OCI-LY7 (cell line): ENCODE data around the gene ACAP1. TPM values are rescaled to one million over a fixed set of nuclear protein-coding genes. Genes with fewer than 3 reads are reported as not detected.
A peak's percentile ranks its signal among the peaks of the same experiment; 100 is the strongest.
"Not testable (repeated sequence)": the region's sequence is repeated elsewhere in the genome, so short reads cannot be mapped to it uniquely, and the experiment has no call there.

Experiments
- BruUV-seq: library from RNA; stranded (reverse); fragments of 400-500 nt; replicated peaks from 2 replicates; lab custom pipeline; 2021; lab: Mats Ljungman, UMichigan
- CTCF ChIA-PET: fragments of 300-600 bp; sonication (Branson Sonifier 250); formaldehyde crosslinking; loops from one replicate; lab custom pipeline; 2022; ENCODE audit warnings: antibody characterized with exemption; ENCODE audit not compliant: unreplicated experiment; lab: Charles Lee
- POLR2A ChIA-PET: fragments of 300-600 bp; sonication (Branson Sonifier 250); formaldehyde crosslinking; loops from one replicate; lab custom pipeline; 2022; ENCODE audit warnings: antibody characterized with exemption; lab: Charles Lee
- DNase-seq: peaks from one replicate; pipeline ENCODE4 v3.0.0-alpha.2; 2015; ENCODE audit warnings: low spot score
- H2AFZ ChIP-seq: fragments of 200-600 bp; sonication (generic), shearing (Covaris generic); 2 replicates; pipeline ENCODE4 v1.6.1; 2014; ENCODE audit warnings: mild to moderate bottlenecking, antibody characterized with exemption, low read length, moderate library complexity
- H3K27ac ChIP-seq: fragments of 200-600 bp; sonication (generic); 2 replicates; pipeline ENCODE4 v1.5.1; 2014; ENCODE audit warnings: mixed run types, low read depth, mild to moderate bottlenecking, moderate library complexity, low read length, inconsistent platforms; ENCODE audit not compliant: poor library complexity, severe bottlenecking
- H3K36me3 ChIP-seq: fragments of 200-600 bp; sonication (generic); 2 replicates; pipeline ENCODE4 v1.6.1; 2014; ENCODE audit warnings: mild to moderate bottlenecking, antibody characterized with exemption, low read length, moderate library complexity, mixed read lengths; ENCODE audit not compliant: insufficient read depth
- H3K4me1 ChIP-seq: fragments of 200-600 bp; sonication (generic); 2 replicates; pipeline ENCODE4 v1.5.1; 2014; ENCODE audit warnings: mild to moderate bottlenecking, low read length; ENCODE audit not compliant: insufficient read depth, poor library complexity, severe bottlenecking
- H3K4me2 ChIP-seq: fragments of 200-600 bp; sonication (generic); 2 replicates; pipeline ENCODE4 v1.6.1; 2014; ENCODE audit warnings: mild to moderate bottlenecking, low read length
- H3K4me3 ChIP-seq: fragments of 200-600 bp; sonication (generic); 2 replicates; pipeline ENCODE4 v1.5.1; 2014; ENCODE audit warnings: mild to moderate bottlenecking, low read depth, low read length; ENCODE audit not compliant: poor library complexity, severe bottlenecking
- H3K79me2 ChIP-seq: fragments of 200-600 bp; sonication (generic); 2 replicates; pipeline ENCODE4 v1.6.1; 2016; ENCODE audit warnings: low read depth, mild to moderate bottlenecking, low read length, moderate library complexity, mixed read lengths; ENCODE audit not compliant: insufficient read depth
- H3K9me2 ChIP-seq: fragments of 200-600 bp; sonication (generic); 2 replicates; pipeline ENCODE4 v1.6.1; 2016; ENCODE audit warnings: mild to moderate bottlenecking, low read length, mixed read lengths; ENCODE audit not compliant: insufficient read depth
- H3K9me3 ChIP-seq: fragments of 200-600 bp; sonication (generic); 2 replicates; pipeline ENCODE4 v1.6.1; 2014; ENCODE audit warnings: mild to moderate bottlenecking, mixed run types, low read length, mixed read lengths
- H4K20me1 ChIP-seq: fragments of 200-600 bp; sonication (generic); 2 replicates; pipeline ENCODE4 v1.6.1; 2014; ENCODE audit warnings: mild to moderate bottlenecking, antibody characterized with exemption, low read length, moderate library complexity, mixed read lengths; ENCODE audit not compliant: insufficient read depth
- CTCF ChIP-seq: fragments of 200-600 bp; sonication (generic); conservative IDR thresholded peaks from 2 replicates; pipeline ENCODE4 v1.5.1; 2014; ENCODE audit warnings: mild to moderate bottlenecking, antibody characterized with exemption, low read length, moderate library complexity, mixed read lengths
- EZH2phosphoT487 ChIP-seq: fragments of 200-600 bp; sonication (generic); IDR thresholded peaks from 2 replicates; pipeline ENCODE4 v1.6.1; 2018; ENCODE audit warnings: low read depth, borderline replicate concordance, mild to moderate bottlenecking, mixed run types, antibody characterized with exemption, low read length, moderate library complexity, mixed read lengths
- intact Hi-C: fragments of 100-400 bp; cut with micrococcal nuclease; formaldehyde crosslinking; loops from one replicate; pipeline ENCODE4 v1.10.0; 2022; ENCODE audit not compliant: unreplicated experiment
- total RNA-seq, 2 experiments: library from RNA; depleted of rRNA in 1 of 2; stranded (reverse); fragments of >200 nt in 1 of 2; shearing (Covaris generic) in 1 of 2; gene quantifications; 2 replicates each; pipeline ENCODE4 v1.2.3, GENCODE V29; 2014 to 2022

ACAP1 gene
- total RNA-seq, 2 experiments from 2014 or later = 117 to 259 TPM

- H3K36me3 ChIP-seq = peaks cover 41% of the 10 kb centered on the region
- peaks cover 24% of the 10 kb centered on the region for H3K79me2 ChIP-seq
- not testable (repeated sequence) for DNase-seq, H2AFZ ChIP-seq, H4K20me1 ChIP-seq, BruUV-seq, H3K9me2 ChIP-seq, H3K9me3 ChIP-seq
- intact Hi-C loops = loop anchor here (2.0 kb wide), 1 partner anchor 57 kb away; the partner anchor contains the start of gene SLC2A4
- peak overlapping the region; percentile 79 for H3K27ac ChIP-seq
- H3K4me2 ChIP-seq = peak overlapping the region; percentile 99
- peaks cover 42% of the 10 kb centered on the region for H3K4me1 ChIP-seq
- peak overlapping the region; percentile 78 for H3K4me3 ChIP-seq
- CTCF ChIA-PET = interaction anchor here (0.5 to 1.3 kb wide), 5 partner anchors 8 to 223 kb away, joined by 3 to 6 read pairs (median 4); partner anchors contain the start of gene NEURL4
- POLR2A ChIA-PET = interaction anchor here (1.1 to 1.9 kb wide), 9 partner anchors 8 to 138 kb away, joined by 3 to 8 read pairs (median 5); partner anchors contain the start of genes TMEM256 and TMEM95
Observed at GRCh38 chr17:7337600-7337999, 1.3 kb downstream of the ACAP1 start.

- ChIA-PET CTCF (no interaction called here), POLR2A (no interaction called here)
- no peaks in the 10 kb centered on the region for H4K20me1 ChIP-seq
- TF ChIP-seq CTCF = no peak
- no peak for TF ChIP-seq EZH2phosphoT487
- H3K79me2 ChIP-seq = peaks cover 24% of the 10 kb centered on the region
- no peak overlapping the region for H3K27ac ChIP-seq
- H3K4me2 ChIP-seq = no peak overlapping the region
- intact Hi-C loops = no loop called here
- no peak overlapping the region for H3K4me3 ChIP-seq
- peaks cover 32% of the 10 kb centered on the region for H3K4me1 ChIP-seq
- H2AFZ ChIP-seq = no peak overlapping the region
- H3K9me3 ChIP-seq = no peaks in the 10 kb centered on the region
- no peak for DNase-seq
- H3K36me3 ChIP-seq = peaks cover 62% of the 10 kb centered on the region
- H3K9me2 ChIP-seq = no peaks in the 10 kb centered on the region
- BruUV-seq = no TSS peak
Observed at GRCh38 chr17:7340179-7340578, 3.9 kb downstream of the ACAP1 start.

- DNase-seq = no peak
- H3K4me1 ChIP-seq = peaks cover 20% of the 10 kb centered on the region
- H3K27ac ChIP-seq = no peak overlapping the region
- no peak overlapping the region for H3K4me3 ChIP-seq
- peaks cover 72% of the 10 kb centered on the region for H3K36me3 ChIP-seq
- TF ChIP-seq CTCF (no peak), EZH2phosphoT487 (no peak)
- H3K79me2 ChIP-seq = peaks cover 19% of the 10 kb centered on the region
- ChIA-PET POLR2A (no interaction called here), CTCF (interaction anchor here (0.5 kb wide), 1 partner anchor 62 kb away, joined by 3 read pairs; no protein-coding TSS in a partner anchor)
- no peaks in the 10 kb centered on the region for H3K9me3 ChIP-seq
- no peaks in the 10 kb centered on the region for H3K9me2 ChIP-seq
- BruUV-seq = no TSS peak
- no peaks in the 10 kb centered on the region for H4K20me1 ChIP-seq
- H2AFZ ChIP-seq = no peak overlapping the region
- intact Hi-C loops = no loop called here
- H3K4me2 ChIP-seq = no peak overlapping the region
Observed at GRCh38 chr17:7341842-7342241, 5.5 kb downstream of the ACAP1 start.
